HFF-Myc (cell line): ENCODE results near the gene DERA.
A peak's percentile ranks its signal among the peaks of the same experiment; 100 is the strongest.

Source experiments
- DNase-seq: peaks from one replicate; pipeline ENCODE4 v3.0.0-alpha.2; 2011; ENCODE audit warnings: low read depth; ENCODE audit errors: extremely low read depth
- H3K4me3 ChIP-seq: replicated peaks from 2 replicates; pipeline ENCODE4 v1.5.1; 2011; ENCODE audit warnings: low read depth, mild to moderate bottlenecking, control low read depth, low read length
- TF ChIP-seq, protein P1 (sequence below): IDR thresholded peaks from 2 replicates; pipeline ENCODE4 v1.5.1; 2012; ENCODE audit warnings: mild to moderate bottlenecking, low read depth, low read length, control low read depth; ENCODE audit errors: missing control alignments

The DERA gene

GRCh38 chr12:15982071-15982470, 70.9 kb downstream of the DERA start:
- H3K4me3 ChIP-seq: no peak overlapping the region
- TF ChIP-seq, protein P1, sequence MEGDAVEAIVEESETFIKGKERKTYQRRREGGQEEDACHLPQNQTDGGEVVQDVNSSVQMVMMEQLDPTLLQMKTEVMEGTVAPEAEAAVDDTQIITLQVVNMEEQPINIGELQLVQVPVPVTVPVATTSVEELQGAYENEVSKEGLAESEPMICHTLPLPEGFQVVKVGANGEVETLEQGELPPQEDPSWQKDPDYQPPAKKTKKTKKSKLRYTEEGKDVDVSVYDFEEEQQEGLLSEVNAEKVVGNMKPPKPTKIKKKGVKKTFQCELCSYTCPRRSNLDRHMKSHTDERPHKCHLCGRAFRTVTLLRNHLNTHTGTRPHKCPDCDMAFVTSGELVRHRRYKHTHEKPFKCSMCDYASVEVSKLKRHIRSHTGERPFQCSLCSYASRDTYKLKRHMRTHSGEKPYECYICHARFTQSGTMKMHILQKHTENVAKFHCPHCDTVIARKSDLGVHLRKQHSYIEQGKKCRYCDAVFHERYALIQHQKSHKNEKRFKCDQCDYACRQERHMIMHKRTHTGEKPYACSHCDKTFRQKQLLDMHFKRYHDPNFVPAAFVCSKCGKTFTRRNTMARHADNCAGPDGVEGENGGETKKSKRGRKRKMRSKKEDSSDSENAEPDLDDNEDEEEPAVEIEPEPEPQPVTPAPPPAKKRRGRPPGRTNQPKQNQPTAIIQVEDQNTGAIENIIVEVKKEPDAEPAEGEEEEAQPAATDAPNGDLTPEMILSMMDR: no peak
- DNase-seq: no peak

DNA sequence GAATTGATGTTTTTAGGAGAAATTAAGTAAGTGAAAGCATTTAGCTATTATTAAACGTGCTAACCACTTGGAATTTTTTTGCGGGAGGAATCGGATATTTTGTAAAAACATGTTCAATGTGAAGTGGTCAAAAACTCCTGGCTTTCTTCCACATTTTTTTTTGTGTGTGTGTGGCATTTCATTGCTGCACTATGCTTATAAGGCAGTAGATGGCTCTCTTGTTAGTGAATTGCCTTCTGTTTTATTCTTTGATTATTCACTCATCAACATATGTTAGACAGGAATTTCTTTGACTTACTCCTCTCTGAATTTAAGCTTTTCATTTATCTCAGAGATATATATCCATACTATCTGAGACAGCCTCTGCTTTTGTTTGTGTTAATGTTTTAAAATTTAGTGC, 71.3 kb downstream of the DERA start:
- TF ChIP-seq, protein P1: peak; percentile 36
- no peak for DNase-seq
- H3K4me3 ChIP-seq: no peak overlapping the region

DNA sequence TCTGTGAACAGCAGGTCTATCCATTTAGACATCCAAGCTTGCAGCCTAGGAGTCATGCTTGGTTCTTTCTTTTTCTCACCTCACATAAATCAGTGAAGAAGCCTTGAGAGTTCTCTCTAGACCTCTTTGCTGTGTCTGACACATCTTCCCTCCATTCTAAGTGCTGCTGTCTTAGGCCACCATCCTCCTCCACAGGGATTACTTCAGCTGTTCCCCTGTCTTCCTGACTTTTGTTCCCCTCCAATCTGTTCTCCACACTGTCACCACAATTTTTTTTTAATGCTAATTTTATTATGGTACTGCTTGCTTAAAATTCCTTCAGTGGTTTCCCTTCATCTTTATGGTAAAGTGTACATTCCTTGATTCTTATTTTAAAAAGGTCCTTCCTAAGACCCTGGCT, 71.8 kb downstream of the DERA start:
- TF ChIP-seq, protein P1: no peak
- H3K4me3 ChIP-seq: no peak overlapping the region
- DNase-seq: no peak

- DNase-seq: no peak
- TF ChIP-seq, protein P1: no peak
- H3K4me3 ChIP-seq: no peak overlapping the region
These were observed 73.1 kb downstream of the DERA start for GRCh38 chr12:15984097-15984800.

DNA sequence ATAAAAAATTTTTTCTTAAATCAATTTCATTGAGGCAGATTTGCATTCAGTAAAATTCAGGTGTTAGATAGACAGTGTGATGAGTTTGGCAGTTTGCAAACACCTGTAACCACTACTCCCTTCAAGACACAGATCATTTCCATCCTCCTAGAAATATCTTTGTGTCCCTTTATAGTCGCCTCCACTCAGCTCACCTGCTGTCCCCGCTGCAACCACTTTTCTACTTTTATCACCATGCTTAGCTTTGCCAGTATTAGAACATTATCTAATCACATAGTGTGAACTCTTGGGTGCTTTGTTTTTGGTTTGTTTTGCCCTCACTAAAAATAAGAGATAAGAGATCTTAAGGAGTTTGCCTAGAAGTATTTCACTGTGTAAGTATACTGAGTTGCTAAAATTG, 73.8 kb downstream of the DERA start:
- no peak overlapping the region for H3K4me3 ChIP-seq
- DNase-seq: no peak
- TF ChIP-seq, protein P1: no peak

DNA sequence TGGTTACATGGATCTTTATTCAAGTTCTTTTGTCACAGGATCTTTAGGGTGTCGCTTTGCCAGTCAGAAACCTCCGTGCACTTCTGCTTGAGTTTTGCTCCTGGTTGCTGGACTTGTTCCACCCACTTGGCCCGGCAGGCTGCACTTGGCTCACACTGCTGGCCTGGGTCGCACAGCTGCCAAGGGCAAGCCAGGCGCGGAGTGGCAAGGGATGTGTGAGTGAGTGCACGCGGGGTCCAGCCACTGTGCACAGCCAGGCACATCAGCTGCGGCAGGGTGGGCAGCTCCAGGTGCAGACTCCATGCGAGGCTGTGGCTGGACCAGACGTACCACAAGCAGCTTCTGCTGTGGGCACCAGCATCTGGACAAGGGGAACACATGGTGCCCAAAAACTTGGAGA, 76.6 kb downstream of the DERA start:
- no peak for DNase-seq
- H3K4me3 ChIP-seq: no peak overlapping the region
- TF ChIP-seq, protein P1: no peak
